Neural cell (in vitro differentiated cells): ENCODE results near the gene CELF4. TPM values are rescaled to one million over a fixed set of nuclear protein-coding genes. Genes with fewer than 3 reads are reported as not detected.

Source experiments
- H2AFZ ChIP-seq: fragments of 200-600, 300-800 bp; sonication (generic), shearing (Covaris generic); 2 replicates; pipeline ENCODE4 v1.6.0; 2014; ENCODE audit warnings: low read depth, mild to moderate bottlenecking, antibody characterized with exemption, low read length, moderate library complexity
- H3F3A ChIP-seq: fragments of 200-600 bp; shearing (Covaris generic); 2 replicates; pipeline ENCODE4 v1.6.1; 2016; ENCODE audit warnings: mild to moderate bottlenecking, moderate library complexity, mixed read lengths, antibody characterized with exemption, low read length; ENCODE audit not compliant: insufficient read depth, poor library complexity, severe bottlenecking
- H3K27ac ChIP-seq: fragments of 200-600, 300-800 bp; sonication (generic), shearing (Covaris generic); 2 replicates; pipeline ENCODE4 v1.5.1; 2014; ENCODE audit warnings: mild to moderate bottlenecking, low read length, moderate library complexity
- H3K27me3 ChIP-seq: fragments of 300-800, 200-600 bp; sonication (generic), shearing (Covaris generic); 2 replicates; pipeline ENCODE4 v1.6.0; 2014; ENCODE audit warnings: mild to moderate bottlenecking, low read depth, low read length, moderate library complexity; ENCODE audit not compliant: insufficient read depth
- H3K36me3 ChIP-seq: fragments of 300-800, 200-600 bp; sonication (generic), shearing (Covaris generic); 2 replicates; pipeline ENCODE4 v1.5.1; 2014; ENCODE audit warnings: mild to moderate bottlenecking, antibody characterized with exemption, low read length, moderate library complexity; ENCODE audit not compliant: insufficient read depth
- H3K4me2 ChIP-seq: fragments of 300-800, 200-600 bp; sonication (generic), shearing (Covaris generic); 2 replicates; pipeline ENCODE4 v1.6.0; 2014; ENCODE audit warnings: mild to moderate bottlenecking, low read length
- H3K4me3 ChIP-seq: fragments of 300-800, 200-600 bp; sonication (generic), shearing (Covaris generic); 2 replicates; pipeline ENCODE4 v1.5.1; 2014; ENCODE audit warnings: mild to moderate bottlenecking, low read length, moderate library complexity
- H3K79me2 ChIP-seq: fragments of 200-600 bp; shearing (Covaris generic); replicated peaks from 2 replicates; pipeline ENCODE4 v1.6.0; 2014; ENCODE audit warnings: mild to moderate bottlenecking, low read length, moderate library complexity; ENCODE audit not compliant: insufficient read depth
- H3K9ac ChIP-seq: fragments of 300-800, 200-600 bp; sonication (generic), shearing (Covaris generic); 2 replicates; pipeline ENCODE4 v1.6.1; 2016; ENCODE audit warnings: mild to moderate bottlenecking, low read length, mixed read lengths
- H3K9me2 ChIP-seq: fragments of 200-600 bp; shearing (Covaris generic); 2 replicates; pipeline ENCODE4 v1.6.1; 2016; ENCODE audit warnings: mild to moderate bottlenecking, low read length, mixed read lengths; ENCODE audit not compliant: insufficient read depth
- H3K9me3 ChIP-seq: fragments of 200-600, 300-800 bp; sonication (generic), shearing (Covaris generic); 2 replicates; pipeline ENCODE4 v1.6.1; 2016; ENCODE audit warnings: mild to moderate bottlenecking, mixed run types, low read length, moderate library complexity, mixed read lengths
- H4K20me1 ChIP-seq: fragments of 200-600 bp; shearing (Covaris generic); 2 replicates; pipeline ENCODE4 v1.6.1; 2016; ENCODE audit warnings: mild to moderate bottlenecking, mixed run types; ENCODE audit not compliant: insufficient read depth
- CTCF ChIP-seq: fragments of 450-650 bp; IDR thresholded peaks from 2 replicates; pipeline ENCODE4 v1.5.1; 2014; ENCODE audit warnings: antibody characterized with exemption, mild to moderate bottlenecking, moderate library complexity; ENCODE audit not compliant: poor library complexity, severe bottlenecking
- EP300 ChIP-seq: fragments of 450-650 bp; conservative IDR thresholded peaks from 2 replicates; pipeline ENCODE4 v1.6.1; 2014; ENCODE audit warnings: antibody characterized with exemption, mild to moderate bottlenecking, moderate library complexity; ENCODE audit not compliant: poor library complexity, severe bottlenecking
- EZH2 ChIP-seq: fragments of 200-600, 300-800 bp; shearing (Covaris generic), sonication (generic); IDR thresholded peaks from 2 replicates; pipeline ENCODE4 v1.6.1; 2014; ENCODE audit warnings: antibody characterized with exemption, low read length, borderline replicate concordance, mild to moderate bottlenecking; ENCODE audit not compliant: insufficient read depth, poor library complexity, severe bottlenecking
- MXI1 ChIP-seq: fragments of 450-650 bp; conservative IDR thresholded peaks from 2 replicates; pipeline ENCODE4 v1.6.1; 2014; ENCODE audit warnings: antibody characterized with exemption, mild to moderate bottlenecking; ENCODE audit not compliant: poor library complexity, severe bottlenecking
- POLR2AphosphoS5 ChIP-seq: IDR thresholded peaks from 2 replicates; pipeline ENCODE4 v1.6.1; 2012
- RAD21 ChIP-seq: fragments of 450-650 bp; conservative IDR thresholded peaks from 2 replicates; pipeline ENCODE4 v1.6.1; 2014; ENCODE audit warnings: antibody characterized with exemption, mild to moderate bottlenecking, moderate library complexity
- REST ChIP-seq: IDR thresholded peaks from 2 replicates; pipeline ENCODE4 v1.6.1; 2012; ENCODE audit warnings: borderline replicate concordance
- SMC3 ChIP-seq: fragments of 450-650 bp; conservative IDR thresholded peaks from 2 replicates; pipeline ENCODE4 v1.6.1; 2014; ENCODE audit warnings: antibody characterized with exemption, mild to moderate bottlenecking, moderate library complexity; ENCODE audit not compliant: poor library complexity
- TAF1 ChIP-seq: IDR thresholded peaks from 2 replicates; pipeline ENCODE4 v1.6.1; 2012; ENCODE audit warnings: low read depth
- polyA plus RNA-seq: library from polyadenylated mRNA; depleted of rRNA; stranded (reverse); fragments of >200 nt; gene quantifications from 2 replicates; pipeline ENCODE4 v1.2.3, GENCODE V29; 2014

The CELF4 gene
- polyA plus RNA-seq, 1 donor from 2014 or later = 191 TPM

DNA sequence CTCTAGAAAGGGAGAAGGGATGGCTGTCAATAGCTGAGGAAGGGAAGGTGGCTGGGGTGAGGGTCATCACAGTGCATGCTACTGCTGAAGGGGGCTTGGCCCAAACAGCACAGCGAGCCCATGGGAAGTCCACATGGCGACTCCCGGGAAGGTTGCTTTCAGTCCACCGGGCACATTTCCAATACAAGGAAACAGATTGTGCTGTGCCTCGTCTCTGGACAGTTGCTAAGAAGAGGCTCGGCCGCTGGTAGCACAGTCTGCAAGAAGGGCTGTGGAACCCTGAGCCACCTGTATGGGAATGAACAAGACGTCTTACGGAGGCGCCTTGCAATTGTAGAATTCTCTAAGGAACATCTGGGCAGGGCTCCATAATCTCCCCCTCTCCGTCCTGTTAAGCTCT, 123.1 kb downstream of the CELF4 start:
- H3K36me3 ChIP-seq = no peaks in the 10 kb centered on the region
- H3K9ac ChIP-seq = no peak overlapping the region
- peaks cover 3% of the 10 kb centered on the region for H4K20me1 ChIP-seq
- H3K27me3 ChIP-seq = no peaks in the 10 kb centered on the region
- no peak overlapping the region for H3K27ac ChIP-seq
- H3K9me2 ChIP-seq = no peaks in the 10 kb centered on the region
- no peak overlapping the region for H2AFZ ChIP-seq
- H3F3A ChIP-seq = no peaks in the 10 kb centered on the region
- TF ChIP-seq MXI1 (no peak), POLR2AphosphoS5 (no peak), RAD21 (no peak), EP300 (no peak), REST (no peak), EZH2 (no peak), CTCF (no peak)
- H3K9me3 ChIP-seq = no peaks in the 10 kb centered on the region
- no peak overlapping the region for H3K4me2 ChIP-seq
- peaks cover 11% of the 10 kb centered on the region for H3K79me2 ChIP-seq
- no peak overlapping the region for H3K4me3 ChIP-seq

- Histone ChIP-seq H3K27me3 (no peaks in the 10 kb centered on the region), H3K79me2 (peaks cover 11% of the 10 kb centered on the region), H2AFZ (no peak overlapping the region), H3K27ac (no peak overlapping the region), H3K4me3 (no peak overlapping the region), H3K9me3 (no peaks in the 10 kb centered on the region), H3F3A (no peaks in the 10 kb centered on the region), H3K9me2 (no peaks in the 10 kb centered on the region), H3K9ac (no peak overlapping the region), H3K36me3 (no peaks in the 10 kb centered on the region), H3K4me2 (no peak overlapping the region), H4K20me1 (peaks cover 3% of the 10 kb centered on the region)
- TF ChIP-seq SMC3 (no peak), EP300 (no peak), REST (no peak), MXI1 (no peak), POLR2AphosphoS5 (no peak), RAD21 (no peak), CTCF (no peak), TAF1 (no peak), EZH2 (no peak)
These were observed 123.8 kb downstream of the CELF4 start for GRCh38 chr18:37441821-37442220.
